ENCODE results near the gene CNIH3.

The CNIH3 gene

GRCh38 chr1:224670506-224670905, 54.4 kb downstream of the CNIH3 start:
- Histone ChIP-seq H3K9me3 (ENCODE audit: low read length) (no peaks in the 10 kb centered on the region), H3K4me2 (ENCODE audit: low read length) (no peak overlapping the region), H3F3A (ENCODE audit: insufficient read depth, low read length) (no peaks in the 10 kb centered on the region), H3K9me2 (ENCODE audit: low read depth, low read length) (no peaks in the 10 kb centered on the region), H2AFZ (ENCODE audit: low read length) (no peak overlapping the region), H4K20me1 (ENCODE audit: insufficient read depth, low read length) (no peaks in the 10 kb centered on the region), H3K79me2 (ENCODE audit: insufficient read depth, low read length) (no peaks in the 10 kb centered on the region), H3K27me3 (ENCODE audit: insufficient read depth, low read length) (no peaks in the 10 kb centered on the region), H3K27ac (ENCODE audit: low read depth, low read length, poor library complexity, severe bottlenecking) (no peak overlapping the region), H3K9ac (ENCODE audit: low read length) (no peak overlapping the region), H3K4me1 (ENCODE audit: insufficient read depth, low read length, severe bottlenecking) (no peaks in the 10 kb centered on the region), H3K4me3 (ENCODE audit: low read depth, low read length, poor library complexity, severe bottlenecking) (no peak overlapping the region), H3K36me3 (ENCODE audit: insufficient read depth, low read length) (no peaks in the 10 kb centered on the region)
- TF ChIP-seq EZH2 (IDR thresholded peaks at IDR 0.05; ENCODE audit: borderline replicate concordance, low read length) (no peak), CTCF (IDR thresholded peaks at IDR 0.05; ENCODE audit: low read length) (no peak)

GRCh38 chr1:224671076-224671475, 55.0 kb downstream of the CNIH3 start:
- Histone ChIP-seq H3K4me1 (ENCODE audit: insufficient read depth, low read length, severe bottlenecking) (no peaks in the 10 kb centered on the region), H3K9me2 (ENCODE audit: low read depth, low read length) (no peaks in the 10 kb centered on the region), H3K9ac (ENCODE audit: low read length) (no peak overlapping the region), H3K9me3 (ENCODE audit: low read length) (no peaks in the 10 kb centered on the region), H3K27me3 (ENCODE audit: insufficient read depth, low read length) (no peaks in the 10 kb centered on the region), H2AFZ (ENCODE audit: low read length) (no peak overlapping the region), H3F3A (ENCODE audit: insufficient read depth, low read length) (no peaks in the 10 kb centered on the region), H3K27ac (ENCODE audit: low read depth, low read length, poor library complexity, severe bottlenecking) (no peak overlapping the region), H4K20me1 (ENCODE audit: insufficient read depth, low read length) (no peaks in the 10 kb centered on the region), H3K36me3 (ENCODE audit: insufficient read depth, low read length) (no peaks in the 10 kb centered on the region), H3K4me3 (ENCODE audit: low read depth, low read length, poor library complexity, severe bottlenecking) (no peak overlapping the region), H3K79me2 (ENCODE audit: insufficient read depth, low read length) (no peaks in the 10 kb centered on the region), H3K4me2 (ENCODE audit: low read length) (no peak overlapping the region)
- TF ChIP-seq EZH2 (IDR thresholded peaks at IDR 0.05; ENCODE audit: borderline replicate concordance, low read length) (no peak), CTCF (IDR thresholded peaks at IDR 0.05; ENCODE audit: low read length) (no peak)

GRCh38 chr1:224673141-224673540, 57.0 kb downstream of the CNIH3 start:
- no peak overlapping the region for H3K9ac ChIP-seq (ENCODE audit: low read length)
- H3K9me2 ChIP-seq (ENCODE audit: low read depth, low read length), result no peaks in the 10 kb centered on the region
- H3K4me1 ChIP-seq (ENCODE audit: insufficient read depth, low read length, severe bottlenecking), result no peaks in the 10 kb centered on the region
- no peaks in the 10 kb centered on the region for H4K20me1 ChIP-seq (ENCODE audit: insufficient read depth, low read length)
- TF ChIP-seq EZH2 (IDR thresholded peaks at IDR 0.05; ENCODE audit: borderline replicate concordance, low read length) (no peak), CTCF (IDR thresholded peaks at IDR 0.05; ENCODE audit: low read length) (no peak)
- no peak overlapping the region for H3K27ac ChIP-seq (ENCODE audit: low read depth, low read length, poor library complexity, severe bottlenecking)
- H3K4me2 ChIP-seq (ENCODE audit: low read length), result no peak overlapping the region
- no peak overlapping the region for H2AFZ ChIP-seq (ENCODE audit: low read length)
- H3K36me3 ChIP-seq (ENCODE audit: insufficient read depth, low read length), result no peaks in the 10 kb centered on the region
- no peaks in the 10 kb centered on the region for H3K79me2 ChIP-seq (ENCODE audit: insufficient read depth, low read length)
- H3F3A ChIP-seq (ENCODE audit: insufficient read depth, low read length), result no peaks in the 10 kb centered on the region
- no peaks in the 10 kb centered on the region for H3K9me3 ChIP-seq (ENCODE audit: low read length)
- no peaks in the 10 kb centered on the region for H3K27me3 ChIP-seq (ENCODE audit: insufficient read depth, low read length)
- H3K4me3 ChIP-seq (ENCODE audit: low read depth, low read length, poor library complexity, severe bottlenecking), result no peak overlapping the region

Data from OCI-LY1 (cell line).